ENCODE data around the gene EXO1.
A peak's percentile ranks its signal among the peaks of the same experiment; 100 is the strongest.
"Not testable (repeated sequence)": the region's sequence is repeated elsewhere in the genome, so short reads cannot be mapped to it uniquely, and the experiment has no call there.

The EXO1 gene

GRCh38 chr1:241849345-241849695 is 1.3 kb downstream of the EXO1 start:
- no peak for DNase-seq (ENCODE audit: low read depth)
- H3K4me3 ChIP-seq (ENCODE audit: low read depth, low read length), result peak overlapping the region; percentile 91
- TF ChIP-seq CTCF (IDR thresholded peaks at IDR 0.05; ENCODE audit: low read depth, low read length, missing control alignments), result no peak

GRCh38 chr1:241855545-241856140 is 7.6 kb downstream of the EXO1 start:
- DNase-seq (ENCODE audit: low read depth); H3K4me3 ChIP-seq (ENCODE audit: low read depth, low read length): not testable (repeated sequence)

GRCh38 chr1:241857131-241857530 is 9.1 kb downstream of the EXO1 start:
- DNase-seq (ENCODE audit: low read depth), result no peak
- TF ChIP-seq CTCF (IDR thresholded peaks at IDR 0.05; ENCODE audit: low read depth, low read length, missing control alignments), result no peak
- no peak overlapping the region for H3K4me3 ChIP-seq (ENCODE audit: low read depth, low read length)

GRCh38 chr1:241860922-241861321 is 12.9 kb downstream of the EXO1 start:
- DNase-seq (ENCODE audit: low read depth), result no peak
- no peak overlapping the region for H3K4me3 ChIP-seq (ENCODE audit: low read depth, low read length)
- no peak for TF ChIP-seq CTCF (IDR thresholded peaks at IDR 0.05; ENCODE audit: low read depth, low read length, missing control alignments)

- TF ChIP-seq CTCF (IDR thresholded peaks at IDR 0.05; ENCODE audit: low read depth, low read length, missing control alignments), result no peak
- DNase-seq (ENCODE audit: low read depth), result no peak
- no peak overlapping the region for H3K4me3 ChIP-seq (ENCODE audit: low read depth, low read length)
Observed at GRCh38 chr1:241869022-241869421, 21.0 kb downstream of the EXO1 start.

- H3K4me3 ChIP-seq (ENCODE audit: low read depth, low read length), result no peak overlapping the region
- DNase-seq (ENCODE audit: low read depth), result no peak
- TF ChIP-seq CTCF (IDR thresholded peaks at IDR 0.05; ENCODE audit: low read depth, low read length, missing control alignments), result no peak
Observed at GRCh38 chr1:241870336-241870735, 22.3 kb downstream of the EXO1 start.

- DNase-seq (ENCODE audit: low read depth), result no peak
- TF ChIP-seq CTCF (IDR thresholded peaks at IDR 0.05; ENCODE audit: low read depth, low read length, missing control alignments), result no peak
- no peak overlapping the region for H3K4me3 ChIP-seq (ENCODE audit: low read depth, low read length)
Observed at GRCh38 chr1:241870746-241871430, 22.9 kb downstream of the EXO1 start.

Data from GM12864 (cell line).